A549 (cell line): ENCODE data around the gene ABLIM3.

Experiments
- CHD2 ChIP-seq: fragments of 150-350 bp; IDR thresholded peaks from 2 replicates; pipeline ENCODE4 v1.6.1; 2014; ENCODE audit warnings: low read length; ENCODE audit not compliant: partially characterized antibody
- HEYL ChIP-seq: fragments of 250-450 bp; sonication (Bioruptor Pico); IDR thresholded peaks from 2 replicates; pipeline ENCODE4 v1.8.0; 2021; ENCODE audit warnings: mild to moderate bottlenecking, moderate library complexity
- PHF8 ChIP-seq: fragments of 200-600 bp; sonication (generic); IDR thresholded peaks from 2 replicates; pipeline ENCODE4 v1.6.1; 2016; ENCODE audit warnings: low read depth, mild to moderate bottlenecking, antibody characterized with exemption, moderate library complexity, borderline replicate concordance
- RCOR1 ChIP-seq: fragments of 150-350 bp; IDR thresholded peaks from 2 replicates; pipeline ENCODE4 v1.6.1; 2014; ENCODE audit warnings: antibody characterized with exemption, low read length, low read depth
- TF ChIP-seq, protein P1 (sequence below): fragments of >200 bp; sonication (Bioruptor Twin); formaldehyde crosslinking; IDR thresholded peaks from 3 replicates; pipeline ENCODE4 v1.5.1; 2016
- TF ChIP-seq, protein P2 (sequence below): fragments of 200-600 bp; sonication (generic); IDR thresholded peaks from 2 replicates; pipeline ENCODE4 v1.6.1; 2016; ENCODE audit warnings: antibody characterized with exemption, mild to moderate bottlenecking, moderate library complexity

DNA sequence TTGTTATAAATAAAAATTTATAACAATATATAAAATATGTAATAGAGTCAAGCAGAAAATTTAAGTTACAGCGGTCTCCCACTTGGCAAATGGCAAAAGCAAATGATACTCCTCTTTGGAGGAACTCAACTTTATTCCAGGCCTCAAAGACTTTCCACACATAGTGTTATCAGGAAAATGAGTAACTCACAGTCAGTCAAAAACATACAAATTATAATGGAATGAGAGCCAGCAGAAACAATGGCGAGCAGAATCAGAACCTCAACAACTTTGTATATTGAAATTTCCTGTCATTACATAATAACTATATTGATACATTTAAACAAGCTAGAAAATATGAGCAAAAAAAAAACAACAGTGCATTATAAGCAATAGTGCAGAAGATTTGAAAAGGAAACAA, 45.2 kb downstream of the ABLIM3 start:
- TF ChIP-seq, protein P1, sequence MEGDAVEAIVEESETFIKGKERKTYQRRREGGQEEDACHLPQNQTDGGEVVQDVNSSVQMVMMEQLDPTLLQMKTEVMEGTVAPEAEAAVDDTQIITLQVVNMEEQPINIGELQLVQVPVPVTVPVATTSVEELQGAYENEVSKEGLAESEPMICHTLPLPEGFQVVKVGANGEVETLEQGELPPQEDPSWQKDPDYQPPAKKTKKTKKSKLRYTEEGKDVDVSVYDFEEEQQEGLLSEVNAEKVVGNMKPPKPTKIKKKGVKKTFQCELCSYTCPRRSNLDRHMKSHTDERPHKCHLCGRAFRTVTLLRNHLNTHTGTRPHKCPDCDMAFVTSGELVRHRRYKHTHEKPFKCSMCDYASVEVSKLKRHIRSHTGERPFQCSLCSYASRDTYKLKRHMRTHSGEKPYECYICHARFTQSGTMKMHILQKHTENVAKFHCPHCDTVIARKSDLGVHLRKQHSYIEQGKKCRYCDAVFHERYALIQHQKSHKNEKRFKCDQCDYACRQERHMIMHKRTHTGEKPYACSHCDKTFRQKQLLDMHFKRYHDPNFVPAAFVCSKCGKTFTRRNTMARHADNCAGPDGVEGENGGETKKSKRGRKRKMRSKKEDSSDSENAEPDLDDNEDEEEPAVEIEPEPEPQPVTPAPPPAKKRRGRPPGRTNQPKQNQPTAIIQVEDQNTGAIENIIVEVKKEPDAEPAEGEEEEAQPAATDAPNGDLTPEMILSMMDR, result no peak
- TF ChIP-seq HEYL (CRISPR knock-in tag) (no peak), RCOR1 (no peak), PHF8 (no peak), CHD2 (no peak)
- TF ChIP-seq, protein P2, sequence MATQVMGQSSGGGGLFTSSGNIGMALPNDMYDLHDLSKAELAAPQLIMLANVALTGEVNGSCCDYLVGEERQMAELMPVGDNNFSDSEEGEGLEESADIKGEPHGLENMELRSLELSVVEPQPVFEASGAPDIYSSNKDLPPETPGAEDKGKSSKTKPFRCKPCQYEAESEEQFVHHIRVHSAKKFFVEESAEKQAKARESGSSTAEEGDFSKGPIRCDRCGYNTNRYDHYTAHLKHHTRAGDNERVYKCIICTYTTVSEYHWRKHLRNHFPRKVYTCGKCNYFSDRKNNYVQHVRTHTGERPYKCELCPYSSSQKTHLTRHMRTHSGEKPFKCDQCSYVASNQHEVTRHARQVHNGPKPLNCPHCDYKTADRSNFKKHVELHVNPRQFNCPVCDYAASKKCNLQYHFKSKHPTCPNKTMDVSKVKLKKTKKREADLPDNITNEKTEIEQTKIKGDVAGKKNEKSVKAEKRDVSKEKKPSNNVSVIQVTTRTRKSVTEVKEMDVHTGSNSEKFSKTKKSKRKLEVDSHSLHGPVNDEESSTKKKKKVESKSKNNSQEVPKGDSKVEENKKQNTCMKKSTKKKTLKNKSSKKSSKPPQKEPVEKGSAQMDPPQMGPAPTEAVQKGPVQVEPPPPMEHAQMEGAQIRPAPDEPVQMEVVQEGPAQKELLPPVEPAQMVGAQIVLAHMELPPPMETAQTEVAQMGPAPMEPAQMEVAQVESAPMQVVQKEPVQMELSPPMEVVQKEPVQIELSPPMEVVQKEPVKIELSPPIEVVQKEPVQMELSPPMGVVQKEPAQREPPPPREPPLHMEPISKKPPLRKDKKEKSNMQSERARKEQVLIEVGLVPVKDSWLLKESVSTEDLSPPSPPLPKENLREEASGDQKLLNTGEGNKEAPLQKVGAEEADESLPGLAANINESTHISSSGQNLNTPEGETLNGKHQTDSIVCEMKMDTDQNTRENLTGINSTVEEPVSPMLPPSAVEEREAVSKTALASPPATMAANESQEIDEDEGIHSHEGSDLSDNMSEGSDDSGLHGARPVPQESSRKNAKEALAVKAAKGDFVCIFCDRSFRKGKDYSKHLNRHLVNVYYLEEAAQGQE, result no peak
